Activated CD8-positive, alpha-beta memory T cell treated with anti-CD3 and anti-CD28 coated beads for 48 hours (primary cell): Measurements from ENCODE around the gene MOB3A.

Source experiments
- DNase-seq, 3 experiments: peaks; one replicate each; pipeline ENCODE4 v3.0.0-alpha.2; 2020; ENCODE audit warnings: low read depth in 2 of 3, low spot score in 2 of 3

The MOB3A gene

GRCh38 chr19:2047076-2047448, 49.1 kb downstream of the MOB3A start:
- DNase-seq = no peak

- no peak for DNase-seq
Measured at GRCh38 chr19:2046046-2046907, 49.8 kb downstream of the MOB3A start.

GRCh38 chr19:2045501-2046045, 50.6 kb downstream of the MOB3A start:
- DNase-seq = no peak

GRCh38 chr19:2044709-2045500, 51.2 kb downstream of the MOB3A start:
- DNase-seq = no peak

- DNase-seq = no peak
Measured at GRCh38 chr19:2043961-2044708, 52.0 kb downstream of the MOB3A start.

GRCh38 chr19:2043251-2043641, 52.9 kb downstream of the MOB3A start:
- no peak for DNase-seq

- no peak for DNase-seq
Measured at GRCh38 chr19:2042485-2043250, 53.5 kb downstream of the MOB3A start.

GRCh38 chr19:2041683-2042484, 54.2 kb downstream of the MOB3A start:
- peak; percentile 98 to 99 (median 98) for DNase-seq

GRCh38 chr19:2041433-2041682, 54.8 kb downstream of the MOB3A start:
- no peak for DNase-seq

- no peak for DNase-seq
Measured at GRCh38 chr19:2040647-2041432, 55.3 kb downstream of the MOB3A start.

- DNase-seq = no peak
Measured at GRCh38 chr19:2039959-2040646, 56.0 kb downstream of the MOB3A start.

GRCh38 chr19:2039089-2039958, 56.8 kb downstream of the MOB3A start:
- no peak for DNase-seq

GRCh38 chr19:2038284-2039088, 57.6 kb downstream of the MOB3A start:
- no peak for DNase-seq

GRCh38 chr19:2037651-2038255, 58.4 kb downstream of the MOB3A start:
- DNase-seq = no peak

GRCh38 chr19:2036424-2036823, 59.7 kb downstream of the MOB3A start:
- DNase-seq = no peak

GRCh38 chr19:2035590-2035991, 60.5 kb downstream of the MOB3A start:
- DNase-seq = no peak
